GM19455 (cell line): ENCODE data around the gene DENND1A.
"Not testable (repeated sequence)": the region's sequence is repeated elsewhere in the genome, so short reads cannot be mapped to it uniquely, and the experiment has no call there.

ENCODE experiments used
- ATAC-seq: cut with Tn5 transposase; IDR thresholded peaks from one replicate; pipeline ENCODE4 v1.9.1; 2021; ENCODE audit not compliant: unreplicated experiment

DENND1A gene

GRCh38 chr9:123657941-123658340, 272.0 kb downstream of the DENND1A start:
- no peak for ATAC-seq

- no peak for ATAC-seq
Observed at GRCh38 chr9:123657099-123657498, 272.8 kb downstream of the DENND1A start.

- ATAC-seq = no peak
Observed at GRCh38 chr9:123656565-123656964, 273.4 kb downstream of the DENND1A start.

- ATAC-seq = no peak
Observed at GRCh38 chr9:123655681-123656423, 274.1 kb downstream of the DENND1A start.

- ATAC-seq = no peak
Observed at GRCh38 chr9:123654994-123655637, 274.8 kb downstream of the DENND1A start.

GRCh38 chr9:123654218-123654993, 275.5 kb downstream of the DENND1A start:
- ATAC-seq = no peak

- ATAC-seq = no peak
Observed at GRCh38 chr9:123652416-123652815, 277.5 kb downstream of the DENND1A start.

GRCh38 chr9:123651871-123652270, 278.1 kb downstream of the DENND1A start:
- ATAC-seq = no peak

- no peak for ATAC-seq
Observed at GRCh38 chr9:123651273-123651672, 278.7 kb downstream of the DENND1A start.

- ATAC-seq = no peak
Observed at GRCh38 chr9:123649909-123650308, 280.0 kb downstream of the DENND1A start.

- ATAC-seq = no peak
Observed at GRCh38 chr9:123647145-123647544, 282.8 kb downstream of the DENND1A start.

GRCh38 chr9:123645762-123646161, 284.2 kb downstream of the DENND1A start:
- ATAC-seq = no peak

- ATAC-seq = no peak
Observed at GRCh38 chr9:123645126-123645525, 284.8 kb downstream of the DENND1A start.

GRCh38 chr9:123643518-123643917, 286.4 kb downstream of the DENND1A start:
- no peak for ATAC-seq

GRCh38 chr9:123642291-123643278, 287.3 kb downstream of the DENND1A start:
- no peak for ATAC-seq

GRCh38 chr9:123640792-123641222, 289.1 kb downstream of the DENND1A start:
- no peak for ATAC-seq

- ATAC-seq = no peak
Observed at GRCh38 chr9:123639743-123640142, 290.2 kb downstream of the DENND1A start.

- no peak for ATAC-seq
Observed at GRCh38 chr9:123637945-123638634, 291.8 kb downstream of the DENND1A start.

GRCh38 chr9:123637606-123637944, 292.4 kb downstream of the DENND1A start:
- no peak for ATAC-seq

- not testable (repeated sequence) for ATAC-seq
Observed at GRCh38 chr9:123636805-123637204, 293.1 kb downstream of the DENND1A start.
